Stimulated activated CD8-positive, alpha-beta memory T cell treated with anti-CD3 and anti-CD28 coated beads, Interleukin-2, amount 100 ng/mL, for 1 hour (primary cell): ENCODE data around the gene USP24.

Source experiments
- DNase-seq, 2 donors: peaks; one replicate each; pipeline ENCODE4 v3.0.0-alpha.2; 2020; ENCODE audit warnings: low read depth in 2 of 2

Gene USP24

DNA sequence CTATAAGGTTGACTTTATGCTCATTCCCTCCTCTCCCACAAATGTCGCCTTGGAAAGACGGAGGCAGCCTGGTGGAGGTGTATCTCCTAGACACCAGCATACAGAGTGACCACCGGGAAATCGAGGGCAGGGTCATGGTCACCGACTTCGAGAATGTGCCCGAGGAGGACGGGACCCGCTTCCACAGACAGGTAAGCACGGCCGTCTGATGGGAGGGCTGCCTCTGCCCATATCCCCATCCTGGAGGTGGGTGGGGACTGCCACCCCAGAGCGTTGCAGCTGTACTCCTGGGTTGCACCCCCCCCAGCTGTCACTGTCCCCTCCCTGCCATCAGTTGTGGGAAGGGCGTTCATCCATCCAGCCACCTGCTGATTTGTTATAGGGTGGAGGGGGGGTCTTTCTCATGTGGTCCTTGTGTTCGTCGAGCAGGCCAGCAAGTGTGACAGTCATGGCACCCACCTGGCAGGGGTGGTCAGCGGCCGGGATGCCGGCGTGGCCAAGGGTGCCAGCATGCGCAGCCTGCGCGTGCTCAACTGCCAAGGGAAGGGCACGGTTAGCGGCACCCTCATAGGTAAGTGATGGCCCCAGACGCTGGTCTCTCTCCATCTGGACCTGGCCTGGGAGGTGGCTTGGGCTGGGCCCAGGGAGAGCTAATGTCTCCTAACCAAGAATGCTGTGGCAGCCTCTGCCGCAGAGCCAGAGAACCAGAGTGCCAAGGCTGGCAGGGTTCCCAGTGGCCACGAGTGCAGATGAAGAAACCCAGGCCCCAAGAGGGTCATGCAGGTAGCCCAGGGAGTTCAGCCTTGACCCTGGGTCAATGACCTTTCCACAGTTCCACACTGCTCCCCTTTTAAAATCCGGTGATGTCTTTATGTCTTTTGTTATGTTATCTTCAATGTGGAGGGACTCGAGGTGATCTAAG lies 162.7 kb downstream of the USP24 start:
- DNase-seq = no peak

DNA sequence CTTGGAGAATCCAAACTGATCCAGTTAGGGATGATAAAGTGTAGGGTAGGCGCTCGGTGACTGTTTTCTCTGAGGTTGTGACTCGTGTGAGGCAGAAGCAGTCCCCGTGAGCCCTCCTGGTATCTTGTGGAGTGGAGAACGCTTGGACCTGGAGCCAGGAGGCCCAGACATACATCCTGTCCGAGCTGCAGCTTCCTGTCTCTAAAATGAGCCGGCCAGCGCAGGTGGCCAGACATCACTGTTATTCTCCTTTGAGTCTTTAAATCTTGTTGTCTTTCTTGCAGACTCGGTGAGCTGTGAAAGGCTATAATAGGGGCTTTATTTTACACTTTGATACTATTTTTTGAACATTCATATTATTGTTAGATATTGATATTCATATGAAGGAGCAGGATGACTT lies 163.5 kb downstream of the USP24 start:
- no peak for DNase-seq

DNA sequence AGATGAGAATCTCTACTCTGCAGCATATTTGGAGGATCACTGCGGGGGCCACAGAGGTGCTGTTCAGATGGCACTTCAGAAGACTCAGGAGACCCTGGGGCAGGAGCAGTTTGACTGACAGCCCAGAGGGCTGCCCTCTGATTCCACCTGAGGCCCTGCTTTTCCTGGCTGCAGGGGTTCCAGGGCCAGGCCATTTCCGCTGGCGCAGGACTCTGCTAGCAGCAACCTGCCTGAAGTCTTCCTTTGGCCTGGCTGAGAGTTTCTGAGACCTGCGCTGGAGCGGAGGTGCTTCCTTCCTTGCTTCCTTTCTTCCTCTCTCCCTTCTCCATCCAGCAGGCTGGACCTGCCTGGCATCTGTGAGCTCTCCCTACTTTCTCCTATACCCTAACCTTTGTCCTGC lies 164.0 kb downstream of the USP24 start:
- no peak for DNase-seq

DNA sequence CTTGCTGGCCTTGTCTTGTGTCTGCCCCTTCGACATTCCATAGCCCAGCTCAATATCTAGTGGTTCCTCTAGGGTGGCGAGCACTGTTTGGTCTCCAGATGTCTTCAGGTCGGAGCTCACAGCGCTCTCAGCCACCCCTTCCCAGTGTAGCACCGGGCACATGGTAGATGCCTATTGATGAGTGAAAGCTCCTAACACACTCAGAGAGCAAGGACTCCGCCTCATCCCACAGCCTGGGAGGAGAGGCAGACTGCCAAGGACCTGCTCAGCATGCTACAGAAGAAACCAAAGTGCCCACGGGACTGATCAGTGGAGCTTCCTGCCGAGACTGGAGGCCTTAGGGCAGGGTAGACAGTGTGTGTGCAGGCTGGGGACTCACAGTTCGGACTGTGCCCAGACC lies 164.9 kb downstream of the USP24 start:
- no peak for DNase-seq

DNA sequence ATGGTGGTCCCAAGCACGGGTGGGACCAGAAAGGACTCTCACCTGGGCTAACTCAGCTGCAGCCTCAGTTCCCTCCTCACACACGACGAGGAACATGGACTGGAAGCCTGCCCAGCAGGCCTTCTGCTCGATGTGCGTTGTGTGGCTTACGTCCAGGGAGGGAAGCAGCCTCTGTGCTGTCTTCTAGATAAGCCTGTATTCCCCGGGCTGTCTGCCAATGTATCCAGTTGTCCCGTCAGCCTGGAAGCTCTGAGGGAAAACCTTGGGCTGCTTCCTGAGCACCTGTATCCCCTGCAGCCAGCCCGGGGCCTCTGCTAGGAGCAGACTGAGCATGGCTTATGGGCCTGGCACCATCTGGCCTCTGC lies 165.3 kb downstream of the USP24 start:
- no peak for DNase-seq

DNA sequence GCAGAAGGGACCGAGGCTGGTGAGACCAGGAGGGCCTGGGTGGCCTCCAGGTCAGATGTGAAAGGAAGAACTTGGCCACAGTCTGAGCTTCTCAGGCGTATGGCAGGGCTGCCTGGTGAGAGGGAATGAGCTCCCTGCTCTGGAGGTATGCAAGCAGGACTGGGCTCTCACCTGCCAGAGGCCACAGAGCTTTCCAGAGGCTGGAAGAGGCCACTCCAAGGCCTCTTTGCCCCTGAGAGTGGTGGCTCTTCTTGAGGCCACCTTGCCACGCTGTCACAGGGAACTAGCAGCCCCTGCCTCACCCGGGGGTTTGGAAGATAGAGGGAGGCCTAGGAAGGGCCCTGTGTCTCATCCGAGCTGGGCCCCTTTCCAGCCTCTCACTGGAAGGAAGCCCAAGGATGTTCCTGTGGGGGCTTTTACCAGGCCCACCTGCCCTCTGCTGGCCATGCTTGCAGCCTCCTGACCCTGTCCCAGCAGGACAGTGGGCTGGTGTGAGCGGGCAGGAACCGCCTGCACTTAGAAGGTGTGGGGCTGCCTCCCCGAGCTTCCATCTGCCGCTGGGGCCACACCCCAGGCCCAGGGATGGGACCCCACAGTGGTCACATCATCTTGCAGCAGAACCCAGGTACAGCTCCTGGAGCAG lies 165.8 kb downstream of the USP24 start:
- no peak for DNase-seq

DNA sequence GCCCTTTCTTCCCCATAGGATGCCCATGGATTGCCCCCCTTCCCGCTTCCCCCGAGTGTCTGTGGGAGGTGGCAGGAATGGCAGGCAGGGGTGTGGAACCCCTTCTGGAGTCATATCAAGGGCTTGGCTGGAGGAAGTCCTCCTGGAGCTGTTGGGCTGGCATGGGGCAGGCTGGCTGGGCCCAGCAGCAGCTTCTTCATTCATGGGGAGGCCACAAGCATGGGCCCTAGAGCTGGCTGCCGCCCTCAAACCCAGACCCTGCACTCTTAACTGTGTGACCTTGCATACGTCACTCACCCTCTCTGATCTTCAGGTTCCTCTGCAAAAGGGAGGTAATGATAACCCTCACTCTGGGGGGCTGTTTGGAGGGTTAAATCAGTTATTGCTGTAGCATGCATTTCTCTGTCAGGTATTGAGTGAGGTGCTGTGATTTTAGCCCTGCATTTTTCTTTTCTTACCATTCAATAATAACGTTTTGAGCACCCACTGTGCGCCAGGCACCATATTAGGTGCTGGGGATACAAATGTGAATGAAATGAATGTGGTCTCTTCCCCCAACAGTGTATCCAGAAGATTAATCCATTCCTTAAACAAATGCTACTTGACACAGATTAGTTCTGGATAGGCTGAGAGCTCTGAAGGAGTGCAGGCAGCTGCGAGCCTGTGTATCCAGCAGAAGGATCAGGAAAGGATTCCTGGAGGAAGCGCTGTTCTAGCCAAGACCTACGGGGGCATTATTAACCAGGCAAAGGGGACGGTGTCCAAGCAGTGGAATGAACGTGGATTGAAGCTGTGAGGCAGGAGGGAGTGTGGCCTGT lies 166.5 kb downstream of the USP24 start:
- no peak for DNase-seq

DNA sequence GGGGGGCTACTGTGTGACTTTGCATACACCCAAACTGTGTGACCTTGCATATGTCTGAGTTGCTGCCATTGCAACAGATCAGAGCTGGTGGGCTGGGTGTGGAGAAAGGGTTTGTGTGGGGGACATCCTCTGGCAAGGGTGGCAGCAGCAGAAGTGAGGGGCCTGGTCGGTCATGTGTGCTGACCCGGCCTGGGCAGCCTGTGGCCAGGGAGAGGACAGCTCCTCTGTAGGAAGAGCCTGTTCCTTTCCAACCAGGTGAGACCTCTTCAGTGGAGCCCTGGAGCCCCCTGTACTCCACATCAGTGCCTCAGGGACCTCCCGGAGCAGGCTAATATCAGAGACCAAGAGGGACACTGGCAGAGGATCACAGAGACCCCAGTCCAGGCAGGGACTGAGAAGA lies 167.6 kb downstream of the USP24 start:
- no peak for DNase-seq

DNA sequence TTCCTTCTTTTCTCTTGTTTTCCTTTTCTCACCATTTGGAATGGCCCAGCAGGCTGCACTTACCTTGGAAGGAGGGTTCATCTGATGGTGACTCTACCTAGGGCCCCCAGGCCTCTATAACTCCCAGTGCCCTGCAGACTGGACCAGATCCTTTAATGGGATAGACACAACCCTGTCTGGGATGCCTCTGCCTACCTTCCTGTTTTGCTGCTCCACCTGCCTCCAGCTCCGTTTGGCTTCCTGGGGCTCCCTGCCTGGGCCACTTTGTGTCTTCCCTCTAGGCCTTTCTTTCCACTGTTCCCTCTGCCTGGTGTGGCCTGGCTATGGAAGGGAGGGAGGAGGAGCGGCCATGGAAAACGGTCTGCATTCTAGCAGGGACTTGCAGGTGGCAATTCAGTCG lies 168.3 kb downstream of the USP24 start:
- DNase-seq = no peak

DNA sequence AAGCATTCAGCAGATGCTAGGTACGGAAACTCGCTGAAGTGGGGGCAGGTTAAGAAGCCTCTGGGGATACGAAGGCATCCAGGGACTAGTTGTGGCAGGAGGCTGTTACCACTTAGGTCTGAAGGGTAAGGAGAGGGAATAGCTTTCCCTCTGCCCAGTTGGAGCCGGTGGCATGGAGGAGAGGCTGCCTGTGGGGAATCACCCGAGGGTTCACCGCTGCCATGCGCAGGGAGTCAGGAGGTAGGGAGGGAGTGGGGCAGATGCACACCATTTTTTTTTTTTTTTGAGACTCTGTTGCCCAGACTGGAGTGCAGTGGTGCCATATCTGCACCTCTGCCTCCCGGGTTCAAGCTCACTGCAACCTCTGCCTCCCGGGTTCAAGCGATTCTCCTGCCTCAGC lies 169.7 kb downstream of the USP24 start:
- no peak for DNase-seq

DNA sequence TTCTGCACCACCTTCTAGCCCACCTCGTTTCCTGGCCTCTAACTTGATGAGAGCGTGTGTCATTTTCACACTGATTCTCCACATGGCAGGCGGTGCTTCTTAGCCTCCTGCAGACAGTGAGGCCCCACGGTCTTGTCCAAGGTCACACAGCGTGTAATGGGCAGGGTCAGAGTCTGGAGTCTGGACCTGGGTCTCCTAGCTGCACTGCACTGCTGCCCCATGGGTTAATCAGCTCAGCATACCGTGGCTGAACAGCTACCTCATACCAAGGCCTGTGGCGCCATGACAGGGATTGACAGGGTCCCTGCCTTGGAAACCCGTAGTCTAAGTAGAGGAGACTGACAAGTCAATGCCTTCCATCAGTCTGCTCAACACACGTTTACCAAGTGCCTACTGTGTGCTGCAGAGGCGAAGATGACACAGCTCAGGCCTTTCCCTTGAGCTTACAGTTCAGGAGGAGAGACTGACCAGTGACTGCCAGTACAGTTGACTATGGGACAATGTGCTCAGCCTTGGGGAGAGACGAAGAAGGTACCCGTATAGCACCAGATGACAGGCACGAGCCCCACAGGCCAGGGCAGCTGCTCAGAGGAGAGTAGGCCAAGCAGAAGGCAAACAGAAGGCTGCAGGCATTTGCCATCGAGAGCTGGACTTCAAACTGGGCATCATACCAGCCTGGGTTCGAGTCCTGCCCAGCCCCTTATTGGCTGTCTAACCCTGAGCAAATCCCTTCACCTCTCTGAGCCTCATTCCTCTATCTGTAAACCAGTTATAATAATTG lies 170.4 kb downstream of the USP24 start:
- DNase-seq = no peak

DNA sequence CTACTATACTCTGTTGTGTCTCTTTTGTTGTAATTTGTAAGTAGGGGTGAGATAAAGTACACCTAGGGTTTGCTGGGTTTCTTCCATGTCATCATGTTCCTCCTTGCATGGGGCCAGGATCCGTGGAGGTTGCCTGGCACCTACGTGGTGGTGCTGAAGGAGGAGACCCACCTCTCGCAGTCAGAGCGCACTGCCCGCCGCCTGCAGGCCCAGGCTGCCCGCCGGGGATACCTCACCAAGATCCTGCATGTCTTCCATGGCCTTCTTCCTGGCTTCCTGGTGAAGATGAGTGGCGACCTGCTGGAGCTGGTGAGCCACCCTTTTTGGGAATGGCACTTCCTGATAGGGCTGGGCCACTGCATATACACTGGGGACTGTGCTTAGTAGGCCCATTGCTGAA lies 171.4 kb downstream of the USP24 start:
- DNase-seq = no peak

DNA sequence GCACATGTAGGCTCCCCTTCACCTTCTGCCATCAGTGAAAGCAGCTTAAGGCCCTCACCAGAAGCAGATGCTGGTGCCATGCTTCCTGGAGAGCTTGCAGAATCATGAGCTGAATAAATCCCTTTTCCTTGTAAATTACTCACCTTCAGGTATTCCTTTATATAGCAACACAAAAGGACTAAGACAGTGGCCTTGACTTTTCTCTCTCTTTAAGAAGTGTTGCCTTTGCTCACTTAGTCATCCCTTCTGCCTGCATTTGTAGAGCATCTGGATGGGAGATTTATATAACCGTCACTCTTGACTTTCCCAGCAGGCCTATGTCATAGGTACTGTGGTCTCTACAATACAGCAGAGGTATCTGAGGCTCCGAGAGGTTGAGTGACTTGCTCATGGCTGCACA lies 172.2 kb downstream of the USP24 start:
- no peak for DNase-seq

DNA sequence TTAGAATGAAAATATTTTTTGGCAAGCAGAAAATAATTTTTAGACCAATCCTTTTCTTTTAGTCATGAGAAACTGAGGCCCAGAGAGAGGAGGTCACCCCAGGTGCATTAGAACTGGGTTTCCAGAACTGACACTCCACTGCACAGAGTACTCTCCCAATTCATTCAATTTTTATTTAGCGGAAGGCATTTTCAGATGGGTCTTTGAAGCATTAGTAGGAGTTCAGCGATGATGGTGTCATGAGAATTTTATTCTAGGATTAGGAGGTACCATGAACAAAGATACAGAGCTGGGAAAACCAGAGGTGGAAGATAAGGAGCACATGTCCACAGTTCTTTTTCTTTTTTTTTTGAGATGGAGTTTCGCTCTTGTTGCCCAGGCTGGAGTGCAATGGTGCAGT lies 173.6 kb downstream of the USP24 start:
- no peak for DNase-seq

DNA sequence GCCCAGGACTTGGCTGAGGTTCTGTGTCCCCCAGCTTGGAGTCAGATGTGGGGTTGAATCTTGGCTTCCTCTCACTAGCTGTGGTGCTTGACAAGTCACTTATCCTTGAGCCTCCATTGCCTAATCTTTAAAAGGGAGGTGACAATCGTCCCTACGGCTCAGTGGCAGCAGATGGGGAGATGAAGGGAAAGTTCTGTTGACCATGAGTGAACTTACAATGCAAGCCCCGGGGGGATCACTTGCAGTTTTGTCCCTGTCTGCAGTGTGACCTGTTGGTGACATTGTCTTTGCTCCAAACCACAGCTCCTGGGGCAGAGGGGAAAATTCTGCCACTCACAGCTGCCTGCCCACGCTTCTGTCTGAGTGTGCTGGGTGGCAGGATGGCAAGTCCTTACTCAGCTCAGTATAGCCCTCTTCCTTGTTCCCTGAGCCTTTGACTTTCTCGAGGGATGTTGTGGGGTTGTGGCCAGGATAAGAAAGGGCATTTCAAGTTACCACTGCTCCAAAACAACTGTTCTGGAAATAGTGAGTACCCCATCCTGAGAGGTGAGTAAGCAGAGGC lies 174.2 kb downstream of the USP24 start:
- DNase-seq = no peak

DNA sequence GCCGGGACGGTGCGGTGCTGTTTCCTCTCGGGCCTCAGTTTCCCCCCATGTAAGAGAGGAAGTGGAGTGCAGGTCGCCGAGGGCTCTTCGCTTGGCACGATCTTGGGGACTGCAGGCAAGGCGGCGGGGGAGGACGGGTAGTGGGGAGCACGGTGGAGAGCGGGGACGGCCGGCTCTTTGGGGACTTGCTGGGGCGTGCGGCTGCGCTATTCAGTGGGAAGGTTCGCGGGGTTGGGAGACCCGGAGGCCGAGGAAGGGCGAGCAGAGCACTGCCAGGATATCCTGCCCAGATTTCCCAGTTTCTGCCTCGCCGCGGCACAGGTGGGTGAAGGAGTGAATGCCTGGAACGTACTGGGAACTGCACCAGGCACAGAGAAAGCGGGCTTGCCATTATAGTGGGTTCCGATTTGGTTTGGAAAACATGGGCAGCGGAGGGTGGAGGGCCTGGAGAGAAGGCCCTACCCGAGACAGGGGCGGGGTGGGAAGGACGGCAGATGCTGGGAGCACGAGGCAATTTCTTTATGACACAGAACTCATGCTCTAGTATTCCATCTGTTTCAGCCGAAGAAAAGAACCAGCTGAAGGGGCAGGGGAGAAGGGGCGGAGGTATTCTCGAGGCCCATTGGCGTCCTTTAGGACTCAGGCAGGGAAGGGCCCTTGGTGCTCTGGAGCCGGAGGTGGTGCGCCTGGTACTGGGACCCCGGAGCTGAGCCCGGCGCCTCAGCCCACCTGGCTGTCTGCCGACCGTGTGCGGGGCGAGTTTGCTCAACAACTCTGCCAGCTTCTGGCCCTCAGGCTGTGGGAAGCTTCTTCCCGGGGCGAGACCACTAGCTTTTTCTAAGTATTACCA lies 174.9 kb downstream of the USP24 start:
- no peak for DNase-seq

DNA sequence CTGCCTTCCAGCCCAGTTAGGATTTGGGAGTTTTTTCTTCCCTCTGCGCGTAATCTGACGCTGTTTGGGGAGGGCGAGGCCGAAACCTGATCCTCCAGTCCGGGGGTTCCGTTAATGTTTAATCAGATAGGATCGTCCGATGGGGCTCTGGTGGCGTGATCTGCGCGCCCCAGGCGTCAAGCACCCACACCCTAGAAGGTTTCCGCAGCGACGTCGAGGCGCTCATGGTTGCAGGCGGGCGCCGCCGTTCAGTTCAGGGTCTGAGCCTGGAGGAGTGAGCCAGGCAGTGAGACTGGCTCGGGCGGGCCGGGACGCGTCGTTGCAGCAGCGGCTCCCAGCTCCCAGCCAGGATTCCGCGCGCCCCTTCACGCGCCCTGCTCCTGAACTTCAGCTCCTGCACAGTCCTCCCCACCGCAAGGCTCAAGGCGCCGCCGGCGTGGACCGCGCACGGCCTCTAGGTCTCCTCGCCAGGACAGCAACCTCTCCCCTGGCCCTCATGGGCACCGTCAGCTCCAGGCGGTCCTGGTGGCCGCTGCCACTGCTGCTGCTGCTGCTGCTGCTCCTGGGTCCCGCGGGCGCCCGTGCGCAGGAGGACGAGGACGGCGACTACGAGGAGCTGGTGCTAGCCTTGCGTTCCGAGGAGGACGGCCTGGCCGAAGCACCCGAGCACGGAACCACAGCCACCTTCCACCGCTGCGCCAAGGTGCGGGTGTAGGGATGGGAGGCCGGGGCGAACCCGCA lies 175.7 kb downstream of the USP24 start, which contains the start of gene PCSK9:
Gene PCSK9, plus strand, starts transcription at position 207 of the 741 bp plus-strand sequence. Its CDS starts 290 bp downstream, at position 497.
- no peak for DNase-seq

DNA sequence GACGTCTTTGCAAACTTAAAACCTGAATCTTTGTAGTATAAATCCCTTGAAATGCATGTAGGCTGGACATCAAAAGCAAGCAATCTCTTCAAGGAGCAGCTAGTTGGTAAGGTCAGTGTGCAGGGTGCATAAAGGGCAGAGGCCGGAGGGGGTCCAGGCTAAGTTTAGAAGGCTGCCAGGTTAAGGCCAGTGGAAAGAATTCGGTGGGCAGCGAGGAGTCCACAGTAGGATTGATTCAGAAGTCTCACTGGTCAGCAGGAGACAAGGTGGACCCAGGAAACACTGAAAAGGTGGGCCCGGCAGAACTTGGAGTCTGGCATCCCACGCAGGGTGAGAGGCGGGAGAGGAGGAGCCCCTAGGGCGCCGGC lies 176.2 kb downstream of the USP24 start:
- no peak for DNase-seq

DNA sequence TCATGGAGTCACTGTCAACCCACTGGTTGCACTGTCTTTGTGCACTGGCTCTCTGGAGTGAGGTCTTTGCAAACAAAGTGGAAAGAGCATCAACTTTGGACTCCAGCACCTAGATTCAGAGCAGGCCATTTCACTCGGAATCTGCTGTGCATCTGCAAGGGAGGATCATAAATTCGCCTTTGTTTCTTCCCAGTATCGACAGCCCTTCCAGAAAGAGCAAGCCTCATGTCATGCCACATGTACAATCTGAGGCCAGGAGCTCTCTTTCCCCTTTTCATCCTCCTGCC lies 176.7 kb downstream of the USP24 start:
- no peak for DNase-seq
